Fibroblast of peridontal ligament (primary cell): ENCODE results near the gene KLF6.

Experiments
- DNase-seq: peaks from one replicate; pipeline ENCODE4 v3.0.0-alpha.2; 2010; ENCODE audit errors: extremely low read depth

KLF6 gene

DNA sequence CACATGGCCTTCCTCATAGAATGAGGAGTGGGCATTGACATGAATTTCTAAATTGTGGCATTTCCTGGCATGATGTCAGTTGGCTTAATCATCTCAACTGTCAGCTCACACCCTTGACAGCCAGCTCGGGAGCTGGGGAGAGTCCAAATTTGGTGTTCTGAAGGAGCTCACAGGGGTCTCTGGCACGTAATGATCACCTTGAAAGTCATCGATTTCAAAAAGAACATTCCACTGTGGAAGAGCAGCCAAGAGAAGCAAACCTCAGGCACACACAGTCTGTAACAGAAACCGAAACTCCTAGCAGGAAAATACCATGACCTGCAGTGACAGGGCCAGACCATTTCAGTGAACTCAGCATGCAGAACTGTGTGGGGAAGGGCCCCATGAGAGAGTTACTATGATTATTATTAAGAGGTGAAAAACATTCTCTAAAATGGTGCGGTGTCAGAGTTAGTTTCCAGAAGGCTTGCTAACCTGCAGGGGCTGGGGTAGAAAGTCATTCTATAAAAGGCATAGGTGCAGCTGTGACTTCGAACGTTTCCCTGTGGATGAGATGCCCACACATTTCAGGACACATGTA is 26.4 kb upstream of the KLF6 start:
- peak; percentile 73 for DNase-seq

DNA sequence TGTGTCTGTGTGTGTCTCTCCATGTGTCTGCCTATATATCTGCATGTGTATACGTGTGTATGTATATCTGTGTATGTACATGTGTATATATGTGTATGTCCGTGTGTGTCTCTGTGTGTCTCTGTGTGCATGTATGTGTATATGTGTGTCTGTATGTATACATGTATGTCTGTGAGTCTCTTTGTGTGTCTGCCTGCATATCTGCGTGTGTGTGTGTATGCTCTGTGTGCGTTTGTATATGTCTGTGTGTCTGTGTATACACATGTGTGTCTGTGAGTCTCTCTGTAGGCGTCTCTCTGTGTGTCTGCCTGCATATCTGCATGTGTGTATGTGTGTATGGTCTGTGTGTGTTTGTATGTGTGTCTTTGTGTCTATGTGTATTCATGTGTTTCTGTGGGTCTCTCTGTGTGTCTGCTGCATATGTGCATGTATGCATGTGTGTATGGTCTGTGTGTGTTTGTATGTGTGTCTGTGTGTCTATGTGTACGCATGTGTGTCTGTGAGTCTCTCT is 23.7 kb upstream of the KLF6 start:
- DNase-seq, result no peak

DNA sequence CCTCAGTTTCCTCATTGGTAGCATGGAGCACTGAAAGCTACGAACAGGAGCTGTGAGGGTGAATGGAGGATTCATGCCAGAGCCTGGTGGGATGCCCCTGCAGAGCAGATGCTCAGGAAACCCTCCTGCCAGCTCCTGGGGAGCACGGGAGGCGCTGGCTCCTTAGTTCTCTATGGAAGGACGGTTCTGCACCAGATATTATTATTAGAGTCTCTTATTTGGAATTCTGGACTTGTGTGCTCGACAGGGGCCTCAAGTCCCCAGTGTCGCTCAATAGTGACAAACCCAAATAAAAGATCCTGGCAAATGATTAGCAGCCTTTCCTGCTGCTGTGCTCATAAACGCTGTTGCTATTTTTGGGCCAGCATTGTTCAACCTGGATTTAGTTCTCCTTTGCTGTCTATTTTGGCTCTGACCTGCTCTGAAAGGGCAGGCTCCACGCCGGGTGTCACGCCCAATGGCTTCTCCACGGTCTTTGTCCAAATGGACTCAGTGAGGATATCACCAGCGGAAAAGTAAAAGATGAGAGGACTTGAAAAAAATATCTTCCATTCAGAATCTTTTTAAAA is 23.0 kb upstream of the KLF6 start:
- DNase-seq, result no peak

DNA sequence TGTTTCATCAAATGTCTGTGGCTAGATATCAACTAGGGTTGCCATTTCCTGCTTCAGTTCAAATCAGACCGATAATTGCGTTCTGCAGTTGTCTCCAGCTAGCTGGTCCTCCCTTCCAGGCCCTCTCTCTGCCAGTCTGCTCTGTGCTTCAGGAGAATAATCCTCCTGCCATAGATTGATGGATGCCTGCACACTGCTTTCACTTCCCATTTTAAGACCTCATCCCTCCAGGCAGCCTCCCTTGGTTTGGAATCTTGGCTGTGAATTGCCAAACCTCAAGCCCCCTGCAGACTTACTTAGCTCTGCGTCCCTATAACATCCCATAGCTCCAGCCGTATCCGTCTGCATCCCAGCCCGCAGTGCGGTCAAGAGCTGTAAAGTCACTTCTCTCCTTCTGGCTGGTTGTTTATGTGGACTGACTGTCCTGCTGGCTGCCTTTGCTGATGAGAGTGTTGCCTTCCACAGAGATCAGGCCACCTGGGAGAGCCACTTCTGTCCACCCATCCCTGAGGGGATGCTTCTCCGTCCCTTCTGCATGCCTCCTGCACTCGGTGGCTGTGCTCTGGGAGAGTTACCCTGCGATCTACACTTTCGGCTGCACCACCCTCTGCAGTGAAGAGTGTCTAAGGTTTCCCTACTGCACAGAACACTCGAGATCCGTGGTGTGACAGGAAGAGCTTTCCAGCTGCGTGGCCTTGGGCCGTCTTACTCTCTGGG is 22.4 kb upstream of the KLF6 start:
- no peak for DNase-seq

DNA sequence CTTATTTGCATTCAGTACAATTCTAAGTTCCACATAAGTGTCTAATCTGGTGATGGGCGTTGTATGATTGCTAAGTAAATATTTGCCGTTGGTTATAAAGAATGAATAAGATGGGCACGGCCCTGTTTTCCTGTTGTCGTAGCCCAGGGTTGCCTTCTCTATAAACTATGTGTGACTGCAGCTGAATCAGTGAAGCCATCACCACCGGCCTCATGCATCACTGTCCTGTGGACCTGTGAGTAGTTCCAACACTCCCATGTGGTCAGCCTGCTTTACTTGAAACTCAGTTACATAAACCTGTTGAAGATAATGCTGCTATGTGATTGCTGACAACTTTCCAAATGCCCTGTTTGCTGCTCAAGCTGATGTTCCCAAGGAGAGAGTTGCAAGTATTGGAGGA is 21.6 kb upstream of the KLF6 start:
- peak; percentile 51 for DNase-seq

DNA sequence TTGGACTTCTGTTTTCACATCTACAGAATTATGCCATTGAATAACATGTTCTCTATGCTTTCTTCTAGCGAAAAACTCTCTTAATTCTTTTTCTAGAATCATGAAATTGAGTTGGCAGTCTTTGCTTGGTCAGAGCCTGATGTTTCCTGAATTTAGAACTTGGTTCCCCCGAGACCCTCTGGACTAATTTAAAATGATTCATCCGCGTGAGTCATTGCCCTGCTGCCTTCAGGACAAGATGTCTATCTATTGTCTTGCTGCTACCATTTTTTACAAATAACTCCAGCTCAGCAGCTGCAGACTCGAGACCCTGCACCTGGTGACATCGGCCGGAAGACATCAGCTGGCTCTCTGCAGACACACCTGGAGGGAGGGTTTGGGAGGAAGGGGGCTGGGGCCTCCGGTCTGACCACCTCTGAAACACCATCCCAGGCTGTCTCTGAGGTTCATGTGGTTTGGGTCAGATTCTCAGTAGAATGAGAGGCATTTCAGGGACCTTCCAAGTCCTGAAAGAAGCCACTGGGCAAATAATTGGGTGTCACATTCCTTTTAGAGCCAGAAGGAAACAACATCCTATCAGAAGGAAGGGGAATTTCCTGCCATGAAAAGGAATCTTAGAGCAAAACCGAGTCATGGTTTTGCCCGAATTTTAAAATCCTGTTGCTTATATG is 20.9 kb upstream of the KLF6 start:
- DNase-seq, result peak; percentile 98

DNA sequence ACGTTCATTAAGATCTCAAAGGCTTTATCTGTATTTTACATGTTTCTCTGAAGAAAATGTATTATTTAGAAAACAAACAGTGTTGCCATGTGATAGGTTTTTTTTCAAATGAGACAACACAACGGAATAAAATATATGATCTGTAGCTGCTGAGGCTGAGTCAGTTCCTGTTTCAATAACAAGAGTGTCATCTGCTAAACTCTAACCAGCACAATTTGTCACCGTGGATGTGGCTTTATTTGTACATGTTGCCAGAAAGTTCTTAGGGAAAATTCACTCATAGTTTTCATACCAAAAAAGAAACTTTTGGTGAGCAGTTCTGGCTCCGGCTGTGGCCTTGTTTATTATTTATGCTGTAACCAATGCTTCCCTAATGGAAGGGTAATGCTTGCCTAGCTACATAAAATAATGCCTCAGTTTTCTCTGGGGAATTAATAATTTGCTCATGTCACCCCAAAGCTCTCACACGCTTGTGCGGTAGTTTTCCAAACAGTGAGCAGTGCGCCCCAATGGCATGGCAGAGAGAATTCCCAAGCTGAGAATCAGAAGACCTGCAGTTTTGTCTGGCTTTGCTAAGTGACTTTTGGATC is 20.3 kb upstream of the KLF6 start:
- peak; percentile 70 for DNase-seq

DNA sequence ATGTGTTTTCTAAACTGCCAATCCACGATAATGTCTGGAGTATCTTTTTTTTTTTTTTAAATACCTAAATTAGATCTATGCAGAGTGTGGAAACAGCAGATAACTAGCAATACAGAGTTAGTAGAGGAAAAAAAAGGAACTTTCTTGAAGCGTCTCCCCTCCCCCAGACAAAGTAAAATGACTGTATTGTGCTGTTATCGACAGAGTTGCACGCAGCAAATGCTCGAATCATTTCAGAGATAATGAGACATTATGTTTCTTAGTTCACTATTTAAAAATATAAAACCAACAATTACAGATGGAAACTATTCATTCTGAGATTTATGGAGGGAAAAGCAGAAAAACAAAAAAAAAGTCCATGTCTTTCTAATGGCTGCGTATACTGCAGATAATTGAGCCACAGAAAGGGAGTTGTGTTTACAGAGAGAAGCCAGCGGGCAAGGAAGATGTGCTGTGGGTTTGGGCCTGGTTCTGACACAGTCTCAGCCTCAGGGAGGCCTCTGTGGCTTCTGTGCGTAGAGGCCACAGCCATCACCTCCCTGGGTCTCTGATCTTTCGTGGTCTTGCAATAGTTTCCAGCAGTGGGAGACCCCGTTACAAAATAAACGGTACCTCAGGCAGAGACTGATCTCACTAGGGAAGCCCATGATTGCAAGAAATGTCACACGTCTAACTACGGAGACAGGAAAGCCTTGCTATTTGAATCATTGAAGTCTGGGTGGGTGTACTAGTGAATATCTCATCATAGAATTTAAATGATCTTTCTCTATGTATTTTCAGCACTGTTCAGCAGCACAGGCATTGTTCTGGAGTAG is 19.1 kb upstream of the KLF6 start:
- DNase-seq, result peak; percentile 49

DNA sequence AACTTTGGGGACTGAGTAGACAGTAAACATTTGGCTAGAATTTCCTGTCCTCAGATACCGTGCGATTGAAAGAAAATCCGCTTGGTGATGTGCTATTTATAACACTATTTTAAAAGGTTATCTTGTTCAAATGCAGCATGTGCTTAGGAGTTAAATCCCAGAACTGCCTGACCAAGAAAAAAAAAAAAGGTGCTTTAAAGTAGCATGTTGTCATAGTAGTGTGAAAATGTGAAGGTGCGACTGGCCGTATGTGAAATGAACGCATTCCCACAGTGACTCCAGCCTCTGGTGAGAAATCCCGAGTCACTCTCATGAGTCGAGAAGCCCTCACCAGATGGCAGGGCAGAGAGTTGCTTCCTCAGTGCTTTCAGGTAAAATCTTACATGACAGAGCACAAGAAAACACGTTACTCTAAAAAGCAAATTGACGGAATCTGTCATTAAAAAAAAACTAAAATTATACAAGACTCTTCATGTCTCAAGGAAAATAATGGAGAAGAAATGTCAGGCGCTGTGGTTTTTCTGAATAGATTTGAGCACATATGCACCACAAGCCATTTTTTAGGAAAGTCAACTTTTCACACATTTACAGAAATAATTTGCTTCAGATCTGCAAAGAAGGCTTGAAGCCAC is 18.4 kb upstream of the KLF6 start:
- peak; percentile 41 for DNase-seq

DNA sequence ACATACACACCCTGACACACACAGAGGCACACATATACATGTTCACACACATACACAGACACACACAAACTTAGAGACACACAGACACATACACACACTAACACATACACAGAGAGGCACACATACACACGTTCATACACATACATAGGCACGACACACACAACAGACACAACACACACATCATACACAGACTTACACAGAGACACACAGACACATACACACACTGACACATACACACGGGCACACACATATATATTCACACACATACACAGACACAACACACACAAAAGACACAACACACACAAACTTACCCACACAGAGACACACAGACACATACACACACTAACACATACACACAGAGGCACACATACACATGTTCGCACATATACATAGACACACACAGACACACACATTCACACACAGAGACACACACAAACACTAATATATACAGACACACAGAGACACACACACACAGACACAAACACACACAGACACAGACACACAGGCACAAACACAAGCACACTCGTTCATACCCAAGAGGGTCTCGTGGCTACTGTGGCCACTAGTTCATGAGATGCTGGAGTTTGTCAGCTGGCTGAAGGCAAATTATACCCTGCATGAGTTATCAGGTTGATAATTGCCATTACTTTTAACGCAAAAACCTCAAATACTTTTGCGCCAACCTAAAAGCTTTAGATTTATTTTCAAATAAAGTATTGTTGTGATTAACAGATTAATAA is 17.7 kb upstream of the KLF6 start:
- DNase-seq, result no peak

DNA sequence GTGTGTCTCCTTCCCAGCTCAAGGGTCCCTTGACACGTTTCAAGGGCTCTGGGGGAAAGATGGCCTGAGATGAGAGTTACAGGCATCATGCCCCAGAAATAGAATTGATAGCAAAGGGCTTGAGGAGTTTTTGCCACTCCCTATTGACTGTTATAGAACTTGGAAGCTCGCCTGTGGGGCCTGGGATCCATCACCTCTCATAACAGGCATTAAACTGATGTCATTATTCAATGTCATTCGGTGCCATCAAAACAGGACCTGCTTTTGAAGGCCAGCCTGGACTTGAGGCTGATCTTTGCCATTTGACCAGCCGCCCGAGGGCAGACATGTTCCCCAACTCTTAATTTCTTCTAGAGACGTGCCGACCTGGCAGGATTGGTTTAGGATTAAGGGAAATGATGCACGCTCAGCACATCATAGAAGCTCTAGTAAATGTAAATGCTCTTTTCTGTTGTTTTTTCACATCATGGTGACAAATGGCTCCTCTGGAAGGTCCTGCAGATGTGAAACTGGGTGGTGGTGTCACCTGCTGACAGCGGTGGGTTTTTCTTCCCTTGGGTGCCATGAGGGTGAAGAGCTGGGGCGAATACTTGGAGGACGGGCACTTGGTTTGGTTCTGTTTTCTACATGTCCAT is 16.7 kb upstream of the KLF6 start:
- no peak for DNase-seq

DNA sequence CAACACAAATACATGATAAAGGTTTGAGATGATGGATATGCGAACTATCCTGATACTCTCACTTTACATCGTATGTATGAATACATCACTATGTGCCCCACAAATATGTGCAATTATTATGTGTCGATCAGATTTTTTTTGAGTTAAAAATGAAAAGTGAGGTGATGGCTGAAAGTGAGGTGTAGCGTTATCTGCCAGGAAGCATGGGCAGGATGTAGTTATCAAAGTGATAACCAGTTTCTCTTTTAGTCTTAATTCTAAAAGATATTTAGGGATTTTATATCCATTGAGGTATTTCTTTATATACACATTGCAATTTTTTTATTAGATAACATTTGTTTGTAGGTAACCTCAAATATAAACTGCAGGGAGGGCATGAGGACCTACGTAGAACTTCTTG is 15.6 kb upstream of the KLF6 start:
- DNase-seq, result no peak

DNA sequence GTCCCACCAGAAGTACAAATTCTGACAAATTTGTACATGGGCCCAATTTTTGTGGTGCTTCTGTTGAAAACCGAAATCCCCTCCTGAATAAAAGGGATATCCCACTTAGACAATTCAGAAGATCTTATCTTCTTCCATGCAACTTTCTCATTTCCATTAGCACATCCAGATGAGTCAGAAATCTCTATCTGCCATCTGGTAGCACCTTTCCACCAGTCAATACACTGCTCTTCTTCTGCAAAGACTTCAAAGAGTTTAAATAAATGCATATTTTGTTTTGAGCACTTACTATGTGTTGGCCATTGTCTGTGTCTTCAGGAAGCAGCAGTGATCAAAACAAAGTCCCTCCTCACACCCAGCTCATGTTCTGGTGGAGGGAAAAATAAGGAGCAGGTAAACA is 12.7 kb upstream of the KLF6 start:
- no peak for DNase-seq

DNA sequence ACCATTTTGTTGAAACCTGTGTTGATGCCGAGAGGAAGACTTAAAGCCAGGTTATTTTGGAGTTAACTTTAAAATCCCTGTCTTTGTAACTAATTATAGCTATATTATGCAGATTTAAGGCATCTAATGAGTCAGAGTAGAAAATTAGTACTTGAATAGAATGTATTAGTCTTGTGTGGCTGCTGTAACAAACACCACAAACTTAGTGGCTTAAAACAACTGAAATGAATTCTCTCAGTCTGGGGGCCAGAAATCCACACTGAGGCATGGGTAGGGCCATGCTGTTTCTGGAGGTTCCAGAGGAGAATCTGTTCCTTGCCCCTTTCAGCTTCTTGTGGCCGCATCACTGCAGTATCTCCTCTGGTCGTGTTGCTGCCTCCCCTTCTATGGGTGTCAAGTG is 8.5 kb upstream of the KLF6 start:
- DNase-seq, result no peak

DNA sequence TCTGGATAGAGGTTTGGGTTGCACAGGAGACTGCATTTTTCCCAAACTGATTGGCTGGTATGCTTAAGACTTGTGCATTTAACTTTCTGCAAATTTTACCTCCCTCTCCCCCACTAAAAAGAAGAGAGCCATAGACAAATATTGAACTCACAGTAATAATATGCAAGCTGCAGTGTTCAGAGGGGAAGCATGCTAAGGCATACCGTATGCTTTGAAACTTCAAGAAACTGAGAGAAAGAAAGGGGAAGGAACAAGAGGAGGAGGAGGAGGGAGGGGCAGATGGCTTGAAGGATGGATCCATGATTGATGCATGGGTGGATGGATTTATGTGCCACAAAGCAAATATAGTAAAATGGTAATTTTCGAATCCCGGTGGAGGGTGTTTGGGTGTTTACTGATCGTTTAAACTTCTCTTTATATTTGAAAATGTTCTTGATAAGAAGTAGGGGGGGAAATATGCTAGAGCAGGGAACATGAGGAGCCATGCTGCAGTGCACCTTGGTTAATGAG is 7.8 kb upstream of the KLF6 start:
- DNase-seq, result no peak

DNA sequence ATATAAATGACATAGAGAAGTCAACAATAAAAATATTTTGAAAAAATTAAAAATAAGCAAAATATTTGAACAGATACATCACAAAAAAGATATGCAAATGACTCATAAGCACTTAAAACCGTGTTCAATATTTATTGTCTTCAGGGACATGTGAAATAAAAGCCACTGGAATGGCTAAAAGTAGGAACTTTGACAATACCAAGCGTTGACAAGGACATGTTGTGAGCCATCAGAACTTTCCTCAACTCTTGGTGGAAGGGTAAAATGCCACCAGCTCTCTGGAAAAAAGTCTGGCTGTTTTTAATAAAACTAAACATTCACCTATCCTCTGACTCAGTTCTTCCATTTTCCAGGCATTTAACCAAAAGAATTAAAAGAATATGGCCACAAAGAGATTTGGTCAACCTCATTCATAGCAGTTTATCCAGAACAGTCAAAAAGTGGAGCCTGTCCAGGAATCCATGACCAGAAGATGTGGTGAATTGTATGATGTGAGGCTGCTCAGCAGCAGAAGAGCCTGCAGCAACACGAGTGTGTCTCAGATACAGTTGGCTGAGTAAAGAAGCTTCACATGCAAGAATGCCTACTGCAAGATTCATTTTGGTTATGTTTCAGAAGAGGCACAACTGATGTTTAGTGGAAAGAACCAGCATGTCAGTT is 7.1 kb upstream of the KLF6 start:
- DNase-seq, result peak; percentile 88

DNA sequence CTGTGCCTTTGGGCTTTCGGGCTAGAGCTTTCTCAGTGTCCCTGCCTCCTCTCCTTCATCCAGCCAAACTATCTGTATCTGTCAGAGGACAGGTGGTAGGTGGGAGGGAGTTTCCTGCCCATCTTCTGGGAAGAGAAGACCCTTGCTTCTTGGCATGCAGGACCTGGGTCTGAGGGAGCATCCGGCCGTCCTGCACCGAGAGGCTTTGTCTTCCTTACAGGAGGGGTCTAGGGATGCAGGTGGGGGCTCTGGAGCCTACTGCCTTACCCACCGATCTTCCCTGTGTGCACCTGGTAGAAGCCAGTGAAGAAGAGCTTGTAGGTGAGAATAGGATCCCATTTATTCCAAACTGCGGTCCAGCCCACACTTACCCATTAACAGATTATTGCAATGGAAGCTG is 5.8 kb upstream of the KLF6 start:
- no peak for DNase-seq

DNA sequence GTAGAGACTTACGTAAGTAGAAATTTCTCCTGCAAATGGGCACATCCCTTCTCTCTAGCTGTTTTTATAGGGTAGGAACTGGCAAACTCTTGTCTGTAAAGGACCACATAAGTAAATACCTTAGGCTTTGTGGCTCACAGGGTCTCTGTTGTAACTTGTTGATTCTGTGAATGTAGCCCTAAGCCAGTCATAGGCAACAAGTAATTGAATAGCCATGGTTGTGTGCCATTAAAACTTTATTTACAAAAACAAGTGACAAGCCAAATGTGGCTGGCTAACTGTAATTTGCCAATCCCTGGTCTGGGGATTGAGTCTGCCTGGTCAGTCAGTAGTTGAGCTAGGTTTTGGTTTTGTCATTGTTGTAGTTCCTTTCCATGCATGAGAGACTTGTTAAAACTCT is 5.3 kb upstream of the KLF6 start:
- no peak for DNase-seq

DNA sequence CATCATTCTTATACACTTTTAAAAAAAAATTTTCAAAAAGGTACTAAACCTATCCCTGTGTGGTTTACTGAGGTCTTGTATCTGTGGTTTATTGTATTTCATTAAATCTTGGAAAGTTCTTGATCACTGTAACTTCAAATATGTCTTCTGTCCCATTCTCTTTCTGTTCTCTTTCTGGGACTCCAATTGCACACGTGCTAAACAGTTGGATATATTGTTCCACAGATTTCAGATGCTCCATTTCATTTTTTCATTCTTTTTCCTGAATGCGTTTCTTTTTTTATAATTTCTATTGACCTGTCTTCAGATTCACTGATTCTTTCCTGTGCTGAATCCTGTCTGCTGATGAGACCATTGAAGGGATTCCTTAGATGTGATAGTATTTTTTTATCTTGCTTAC is 4.6 kb upstream of the KLF6 start:
- DNase-seq, result no peak
